Vagina (tissue), 2 donors: Measurements from ENCODE around the gene DNAJC4.

Source experiments
- CTCF ChIP-seq, 3 experiments: fragments of 450-650 bp in 2 of 3; fragments of 200-600 bp in 1 of 3; sonication (generic) in 1 of 3; IDR thresholded peaks; one replicate each; pipeline ENCODE4 v1.5.1; 2017 to 2019; ENCODE audit warnings: antibody characterized with exemption in 3 of 3, mild to moderate bottlenecking in 2 of 3, moderate library complexity in 2 of 3
- POLR2A ChIP-seq, 2 donors: fragments of 450-650 bp; IDR thresholded peaks; one replicate each; pipeline ENCODE4 v1.6.1; 2017; ENCODE audit warnings: antibody characterized with exemption in 2 of 2, mild to moderate bottlenecking in 2 of 2, moderate library complexity in 2 of 2
- POLR2AphosphoS5 ChIP-seq, 2 donors: sonication (generic); formaldehyde crosslinking; IDR thresholded peaks; one replicate each; pipeline ENCODE4 v1.9.0; 2017; ENCODE audit warnings: antibody characterized with exemption in 2 of 2, mild to moderate bottlenecking in 2 of 2, low read depth in 1 of 2; ENCODE audit not compliant: insufficient read depth in 1 of 2

GRCh38 chr11:64253043-64253442 is 22.7 kb downstream of the DNAJC4 start:
- TF ChIP-seq CTCF (IDR thresholded peaks at IDR 0.05) (no peak), POLR2A (IDR thresholded peaks at IDR 0.05) (no peak), POLR2AphosphoS5 (IDR thresholded peaks at IDR 0.05; ENCODE audit: insufficient read depth in 1 of 2, low read depth in 1 of 2) (no peak)
